NCI-H187 treated with DMSO at 0.1 percent for 48 hours (cell line): ENCODE data around the gene SPHKAP.
"Not testable (repeated sequence)": the region's sequence is repeated elsewhere in the genome, so short reads cannot be mapped to it uniquely, and the experiment has no call there.

Source experiments
- DNase-seq: peaks from one replicate; lab custom pipeline; 2025; lab: John Stamatoyannopoulos, UW

The SPHKAP gene

GRCh38 chr2:228023619-228024018 is 157.9 kb downstream of the SPHKAP start:
- DNase-seq, result no peak

DNA sequence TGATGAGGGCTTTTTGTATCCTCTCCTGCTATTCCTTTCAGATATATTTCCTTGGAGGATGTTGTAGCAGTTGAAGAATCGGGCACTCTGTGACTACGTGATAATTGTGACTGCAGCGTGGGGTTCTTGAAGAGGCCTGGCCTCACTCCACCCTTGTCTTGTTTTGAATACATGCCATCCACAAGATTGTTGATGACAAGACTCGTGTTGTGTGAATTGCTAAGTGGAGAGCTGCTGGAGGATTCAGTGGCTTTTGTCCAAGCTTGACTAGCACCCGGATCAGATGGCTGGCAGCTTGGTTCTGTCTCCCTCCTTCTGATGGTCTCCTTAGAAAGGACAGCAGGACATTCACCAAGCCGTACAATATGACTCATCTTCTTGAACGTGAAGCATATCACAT is 163.2 kb downstream of the SPHKAP start:
- DNase-seq, result no peak

DNA sequence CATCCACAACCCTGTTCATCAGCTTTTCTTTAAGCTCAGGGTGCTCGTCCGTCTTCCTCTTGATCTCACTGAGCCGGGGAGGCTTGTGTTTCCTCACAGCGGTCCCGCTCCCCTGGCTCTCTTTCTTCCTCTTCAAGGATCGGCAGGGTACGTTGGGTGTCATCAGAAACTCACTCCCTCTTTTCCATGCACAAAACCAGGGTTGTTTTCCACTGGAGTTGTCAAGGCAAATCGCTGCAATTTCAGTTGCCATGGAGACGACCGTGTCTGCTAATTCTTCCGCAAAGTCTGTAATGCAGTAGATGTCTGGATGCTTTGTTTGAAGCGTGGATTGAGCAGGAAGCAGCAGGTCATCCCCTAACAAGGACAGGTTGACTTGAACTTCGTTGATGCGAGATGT is 163.7 kb downstream of the SPHKAP start:
- no peak for DNase-seq

DNA sequence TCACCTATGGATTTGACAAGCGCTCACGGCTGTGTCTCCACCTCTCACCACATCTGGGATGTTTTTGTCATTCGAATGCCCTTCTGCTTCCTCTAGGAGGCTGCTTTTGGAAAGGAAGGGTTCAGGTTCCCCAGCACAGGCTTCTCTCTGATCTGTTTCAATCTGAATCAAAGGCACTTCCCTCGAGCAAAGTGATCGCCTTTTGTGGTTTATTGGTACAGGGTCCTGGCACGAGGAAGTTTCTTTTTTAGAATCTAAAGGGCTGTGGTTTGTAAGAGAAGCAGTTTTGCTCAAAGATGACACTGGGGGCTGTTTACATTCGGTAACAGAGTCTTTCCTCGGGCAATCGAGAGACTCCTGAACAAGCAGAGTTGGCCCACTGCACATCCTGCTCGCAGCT is 165.1 kb downstream of the SPHKAP start:
- DNase-seq, result no peak

- DNase-seq, result no peak
Observed at GRCh38 chr2:228015741-228016140, 165.7 kb downstream of the SPHKAP start.

DNA sequence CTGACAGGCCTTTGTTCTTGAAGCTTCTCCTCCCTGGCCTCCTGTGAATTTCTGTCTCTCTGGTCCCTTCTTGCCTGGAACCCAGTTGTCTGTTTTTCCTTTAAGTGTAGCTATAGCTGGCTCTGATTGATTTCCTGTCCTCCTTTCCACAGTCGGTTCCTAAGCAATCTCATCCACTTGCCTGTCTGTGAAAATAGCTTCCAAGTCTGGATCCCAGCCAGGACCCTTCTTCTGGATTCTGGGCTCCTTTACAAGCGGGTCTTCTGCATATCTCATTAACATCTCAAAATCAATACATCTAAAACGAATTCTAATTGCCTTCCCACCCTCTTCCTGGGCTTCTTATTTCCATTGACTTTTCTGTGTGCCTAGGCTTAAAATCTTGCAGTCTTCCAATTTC is 185.1 kb downstream of the SPHKAP start:
- DNase-seq, result no peak

DNA sequence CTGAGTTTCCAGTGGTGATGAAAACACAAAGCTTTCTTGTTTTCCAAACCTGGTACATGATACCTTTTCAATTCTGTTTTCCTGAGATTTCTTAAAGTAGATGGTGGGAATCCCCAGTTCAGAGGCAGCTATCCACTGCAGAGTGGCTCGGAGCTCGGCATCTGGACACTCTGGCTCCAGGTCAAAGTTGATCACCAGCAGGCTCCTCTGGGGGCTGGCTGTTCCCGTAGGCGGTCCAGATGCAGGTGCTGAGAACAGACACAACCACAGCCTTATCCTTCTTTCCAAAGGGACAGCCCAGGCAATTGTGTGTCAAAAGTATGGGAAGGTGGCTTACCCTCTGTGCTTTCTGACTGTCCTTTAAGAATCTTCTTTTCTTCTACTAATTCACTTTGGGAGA is 190.6 kb downstream of the SPHKAP start:
- DNase-seq, result no peak

GRCh38 chr2:227973241-227973640 is 208.2 kb downstream of the SPHKAP start:
- no peak for DNase-seq

GRCh38 chr2:227971619-227972230 is 209.8 kb downstream of the SPHKAP start:
- peak; percentile 88 for DNase-seq

DNA sequence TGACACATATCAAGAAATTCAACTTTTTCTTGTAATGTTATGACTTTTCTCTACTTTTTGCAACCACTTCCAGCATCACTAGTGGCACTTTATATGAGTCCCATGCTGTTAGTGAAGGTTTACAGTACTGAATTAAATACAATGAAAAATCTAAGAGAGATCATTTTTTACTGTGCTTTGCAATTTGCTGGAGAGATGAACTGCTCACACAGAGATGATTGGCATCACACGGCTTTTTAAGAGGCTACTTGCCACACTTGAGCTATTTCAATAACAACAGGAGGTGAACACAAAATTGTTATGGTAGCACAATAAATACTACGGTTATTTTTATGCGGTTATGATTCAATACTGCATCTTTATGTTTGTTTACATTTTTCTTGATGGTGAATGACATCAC is 221.2 kb downstream of the SPHKAP start:
- DNase-seq, result no peak

GRCh38 chr2:227942965-227943364 is 238.5 kb downstream of the SPHKAP start:
- DNase-seq, result no peak

DNA sequence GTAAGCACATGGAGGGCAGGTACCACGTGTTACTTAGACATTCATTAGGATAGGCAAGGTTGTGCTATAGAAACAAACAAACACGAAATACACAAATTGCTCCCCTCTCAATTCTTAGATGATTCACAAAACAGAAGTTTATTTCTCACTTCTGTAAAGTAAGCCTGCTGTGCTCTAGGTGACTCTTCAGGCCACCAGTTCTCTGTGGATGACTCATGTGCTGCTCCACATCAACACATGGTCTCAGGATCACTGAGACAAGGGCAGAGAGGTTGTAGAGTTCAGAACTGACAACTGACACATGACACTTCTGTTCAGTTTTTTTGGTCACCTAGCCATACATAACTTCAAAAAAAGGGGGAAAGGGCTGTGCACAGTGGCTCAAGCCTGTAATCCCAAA is 239.5 kb downstream of the SPHKAP start:
- DNase-seq, result no peak

- peak; percentile 6 for DNase-seq
Observed at GRCh38 chr2:227939271-227940027, 242.0 kb downstream of the SPHKAP start.

DNA sequence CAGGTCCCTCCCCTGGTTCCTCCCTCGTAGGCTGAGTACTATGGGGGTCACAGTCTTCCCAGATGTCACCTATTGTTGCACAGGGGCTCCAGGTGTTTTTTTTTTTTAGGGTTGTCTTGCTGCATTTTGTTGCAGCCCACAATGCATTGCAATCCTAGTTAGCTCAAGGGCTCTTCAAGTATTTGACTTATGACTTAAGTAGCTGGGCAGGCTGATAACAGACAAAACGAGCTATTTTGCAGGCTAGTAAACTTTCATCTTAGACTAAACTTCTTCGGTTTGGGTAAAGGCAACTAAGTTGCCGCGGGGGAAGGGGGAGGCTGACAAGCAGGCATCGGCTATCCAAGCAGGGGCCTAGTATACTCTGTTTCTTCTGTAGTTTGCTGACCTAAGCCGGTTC is 245.2 kb downstream of the SPHKAP start:
- not testable (repeated sequence) for DNase-seq

GRCh38 chr2:227933884-227934283 is 247.6 kb downstream of the SPHKAP start:
- DNase-seq, result peak; percentile 2

DNA sequence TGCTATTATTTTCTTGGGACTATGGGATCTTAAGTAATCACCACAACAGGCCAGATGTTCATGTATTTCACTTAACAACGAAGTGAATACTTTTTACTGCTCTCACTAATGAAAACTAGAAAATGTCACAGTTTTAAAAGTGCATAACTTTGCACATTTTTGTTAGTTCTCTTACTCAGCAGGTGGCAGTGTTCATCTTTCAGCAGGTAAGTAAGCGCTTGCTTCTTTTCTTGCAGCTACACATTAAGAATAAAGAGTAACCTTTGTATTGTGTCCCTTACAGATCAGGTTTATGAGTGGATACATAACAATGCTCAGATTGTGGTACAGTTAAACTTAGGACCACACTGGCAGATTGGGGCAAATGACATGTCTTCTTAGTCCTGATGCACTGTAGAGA is 249.1 kb downstream of the SPHKAP start:
- no peak for DNase-seq

- DNase-seq, result no peak
Observed at GRCh38 chr2:227932001-227932400, 249.5 kb downstream of the SPHKAP start.
